ENCODE data around the gene FBXL7. TPM values are rescaled to one million over a fixed set of nuclear protein-coding genes. Genes with fewer than 3 reads are reported as not detected.
A peak's percentile ranks its signal among the peaks of the same experiment; 100 is the strongest.

Gene FBXL7
- total and polyA plus RNA-seq, 2 donors (not counting 3 experiments of a cell fraction or from before 2014, with no cell fraction given) = 23.5 to 32.2 TPM

GRCh38 chr5:15807871-15808270, 307.9 kb downstream of the FBXL7 start:
- Histone ChIP-seq H2AFZ (ENCODE audit: low read depth, low read length) (no peak overlapping the region), H3K9me3 (replicated peaks; ENCODE audit: control insufficient read depth, insufficient read depth, low read length) (no peaks in the 10 kb centered on the region), H3K36me3 (ENCODE audit: control insufficient read depth in 2 of 2, extremely low read depth in 1 of 2, insufficient read depth in 2 of 2, low read length in 2 of 2) (no peaks in the 10 kb centered on the region), H3K9me1 (replicated peaks; ENCODE audit: control insufficient read depth, extremely low read depth, insufficient read depth, low read length) (no peaks in the 10 kb centered on the region), H3K4me2 (ENCODE audit: insufficient read depth, low read length) (no peak overlapping the region), H3K27ac (ENCODE audit: insufficient read depth, low read depth, low read length) (peak overlapping the region; percentile 35), H3K9ac (replicated peaks; ENCODE audit: extremely low read depth, insufficient read depth, low read length) (peak overlapping the region; percentile 8), H3K4me3 (replicated peaks in 1 of 3; ENCODE audit: insufficient read depth in 1 of 3, low read depth in 1 of 3, low read length in 3 of 3) (no peak overlapping the region), H3K27me3 (ENCODE audit: control insufficient read depth in 2 of 2, insufficient read depth in 2 of 2, low read length in 2 of 2) (no peaks in the 10 kb centered on the region), H3K79me2 (ENCODE audit: control insufficient read depth, insufficient read depth, low read length) (no peaks in the 10 kb centered on the region), H3K4me1 (ENCODE audit: control insufficient read depth, extremely low read depth, insufficient read depth, low read length) (peaks cover 15% of the 10 kb centered on the region), H4K20me1 (replicated peaks; ENCODE audit: control insufficient read depth, extremely low read depth, insufficient read depth, low read length) (no peaks in the 10 kb centered on the region)
- DNase-seq (ENCODE audit: low read depth, low spot score) = peak; percentile 90
- dilution Hi-C loops (cut with MboI; ENCODE audit: extremely low pct_ligation_motif_present, low sequenced_read_pairs) = no loop called here
- ChIA-PET CTCF (interaction anchor here (0.6 to 4.2 kb wide), 20 partner anchors 9 to 702 kb away, joined by 3 to 79 read pairs (median 5); partner anchors contain the start of gene FBXL7), POLR2A (interaction anchor here (0.9 kb wide), 1 partner anchor 13 kb away, joined by 3 read pairs; no protein-coding TSS in a partner anchor)
- peak; percentile 76 for FAIRE-seq
- BruUV-seq (replicated peaks) = no TSS peak
- TF ChIP-seq JUN (IDR thresholded peaks at IDR 0.05; ENCODE audit: borderline replicate concordance, insufficient read depth, insufficient read length, low read depth) (no peak), CTCF (IDR thresholded peaks at IDR 0.05; ENCODE audit: extremely low read depth in 1 of 2, insufficient read depth in 1 of 2, low read depth in 1 of 2, low read length in 2 of 2) (peak; percentile 33 to 47), MYC (IDR thresholded peaks at IDR 0.05; ENCODE audit: low read depth, low read length) (no peak), POLR2AphosphoS5 (IDR thresholded peaks at IDR 0.05; ENCODE audit: insufficient read depth, low read depth, low read length) (no peak)
- intact Hi-C loops (cut with micrococcal nuclease) = loop anchor here (1.0 to 5.0 kb wide), 3 partner anchors 16 to 306 kb away; partner anchors contain the start of gene FBXL7

DNA sequence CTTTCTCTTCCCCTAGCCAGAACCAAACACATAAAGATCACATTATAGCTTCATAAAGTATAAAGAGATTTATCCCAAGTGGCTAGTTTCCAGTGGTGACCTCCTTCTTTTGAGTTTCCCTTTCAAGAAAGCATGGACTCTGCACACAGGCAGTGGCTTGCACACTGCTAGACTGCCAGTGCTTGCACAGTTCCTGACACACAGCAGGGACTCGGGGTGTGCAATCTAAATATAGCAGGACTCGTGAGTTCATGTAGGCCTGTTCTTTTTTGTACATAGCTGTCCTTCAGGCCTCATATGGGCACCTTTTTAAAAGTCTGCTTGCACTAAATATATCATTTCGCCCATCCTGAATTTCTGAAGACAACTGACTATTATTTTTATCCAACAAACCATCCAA, 308.6 kb downstream of the FBXL7 start:
- no peak overlapping the region for H3K4me3 ChIP-seq (replicated peaks in 1 of 3; ENCODE audit: insufficient read depth in 1 of 3, low read depth in 1 of 3, low read length in 3 of 3)
- no peak overlapping the region for H2AFZ ChIP-seq (ENCODE audit: low read depth, low read length)
- H4K20me1 ChIP-seq (replicated peaks; ENCODE audit: control insufficient read depth, extremely low read depth, insufficient read depth, low read length) = no peaks in the 10 kb centered on the region
- ChIA-PET CTCF (interaction anchor here (0.6 to 4.2 kb wide), 20 partner anchors 9 to 703 kb away, joined by 3 to 79 read pairs (median 5); partner anchors contain the start of gene FBXL7), POLR2A (interaction anchor here (0.9 kb wide), 1 partner anchor 13 kb away, joined by 3 read pairs; no protein-coding TSS in a partner anchor)
- H3K9me3 ChIP-seq (replicated peaks; ENCODE audit: control insufficient read depth, insufficient read depth, low read length) = no peaks in the 10 kb centered on the region
- H3K4me2 ChIP-seq (ENCODE audit: insufficient read depth, low read length) = no peak overlapping the region
- intact Hi-C loops (cut with micrococcal nuclease) (loop anchor here (1.0 to 5.0 kb wide), 3 partner anchors 16 to 306 kb away; partner anchors contain the start of gene FBXL7), dilution Hi-C loops (cut with MboI; ENCODE audit: extremely low pct_ligation_motif_present, low sequenced_read_pairs) (no loop called here)
- no TSS peak for BruUV-seq (replicated peaks)
- H3K79me2 ChIP-seq (ENCODE audit: control insufficient read depth, insufficient read depth, low read length) = no peaks in the 10 kb centered on the region
- H3K9me1 ChIP-seq (replicated peaks; ENCODE audit: control insufficient read depth, extremely low read depth, insufficient read depth, low read length) = no peaks in the 10 kb centered on the region
- no peaks in the 10 kb centered on the region for H3K27me3 ChIP-seq (ENCODE audit: control insufficient read depth in 2 of 2, insufficient read depth in 2 of 2, low read length in 2 of 2)
- DNase-seq (ENCODE audit: low read depth, low spot score) = no peak
- H3K4me1 ChIP-seq (ENCODE audit: control insufficient read depth, extremely low read depth, insufficient read depth, low read length) = peaks cover 15% of the 10 kb centered on the region
- no peaks in the 10 kb centered on the region for H3K36me3 ChIP-seq (ENCODE audit: control insufficient read depth in 2 of 2, extremely low read depth in 1 of 2, insufficient read depth in 2 of 2, low read length in 2 of 2)
- FAIRE-seq = no peak
- H3K27ac ChIP-seq (ENCODE audit: insufficient read depth, low read depth, low read length) = peak overlapping the region; percentile 32
- H3K9ac ChIP-seq (replicated peaks; ENCODE audit: extremely low read depth, insufficient read depth, low read length) = no peak overlapping the region
- TF ChIP-seq EZH2 (IDR thresholded peaks at IDR 0.05; ENCODE audit: borderline replicate concordance, low read depth, low read length, severe bottlenecking) (no peak), POLR2AphosphoS5 (IDR thresholded peaks at IDR 0.05; ENCODE audit: insufficient read depth, low read depth, low read length) (no peak), MYC (IDR thresholded peaks at IDR 0.05; ENCODE audit: low read depth, low read length) (no peak), JUN (IDR thresholded peaks at IDR 0.05; ENCODE audit: borderline replicate concordance, insufficient read depth, insufficient read length, low read depth) (no peak)

Measured in endothelial cell of umbilical vein (primary cell).